Transverse colon (tissue), 4 donors: ENCODE results near the gene TTLL9.

Experiments
- CTCF ChIP-seq, 5 experiments: fragments of 200-600 bp in 3 of 5; fragments of 450-650 bp in 2 of 5; sonication (generic) in 3 of 5; IDR thresholded peaks; 1 replicate in 2 of 5; 2 replicates in 3 of 5; pipeline ENCODE4 v1.5.1; 2016 to 2017; ENCODE audit warnings: antibody characterized with exemption in 5 of 5, inconsistent platforms in 3 of 5, mild to moderate bottlenecking in 2 of 5, moderate library complexity in 1 of 5
- EP300 ChIP-seq: sonication (generic); formaldehyde crosslinking; IDR thresholded peaks from one replicate; pipeline ENCODE4 v1.6.1; 2017; ENCODE audit warnings: antibody characterized with exemption, low read depth
- POLR2A ChIP-seq: fragments of 450-650 bp; IDR thresholded peaks from one replicate; pipeline ENCODE4 v1.6.1; 2016; ENCODE audit warnings: antibody characterized with exemption, mild to moderate bottlenecking, moderate library complexity
- POLR2AphosphoS5 ChIP-seq, 3 donors: sonication (generic); formaldehyde crosslinking; IDR thresholded peaks; one replicate each; pipeline ENCODE4 v1.6.1; 2016; ENCODE audit warnings: antibody characterized with exemption in 3 of 3

- TF ChIP-seq POLR2A: no peak
- TF ChIP-seq CTCF (IDR thresholded peaks at IDR 0.05): no peak
- no peak for TF ChIP-seq POLR2AphosphoS5 (IDR thresholded peaks at IDR 0.05)
- TF ChIP-seq EP300: no peak
These were observed 49.1 kb downstream of the TTLL9 start for GRCh38 chr20:31919410-31920155.
